ENCODE data around the gene C6orf89.
"Not testable (repeated sequence)": the region's sequence is repeated elsewhere in the genome, so short reads cannot be mapped to it uniquely, and the experiment has no call there.

Gene C6orf89

GRCh38 chr6:36920546-36920945 is 34.8 kb downstream of the C6orf89 start:
- no peak for FAIRE-seq
- no peak for DNase-seq (ENCODE audit: low spot score)

GRCh38 chr6:36924131-36924530 is 38.4 kb downstream of the C6orf89 start:
- DNase-seq (ENCODE audit: low spot score) (no peak), FAIRE-seq (no peak)

- DNase-seq (ENCODE audit: low spot score) (no peak), FAIRE-seq (no peak)
Measured at GRCh38 chr6:36924778-36925374, 39.1 kb downstream of the C6orf89 start.

- DNase-seq (ENCODE audit: low spot score) = no peak
- no peak for FAIRE-seq
Measured at GRCh38 chr6:36925809-36926208, 40.1 kb downstream of the C6orf89 start.

- FAIRE-seq = no peak
Measured at GRCh38 chr6:36926708-36927513, 41.2 kb downstream of the C6orf89 start.

GRCh38 chr6:36927691-36928546 is 42.2 kb downstream of the C6orf89 start:
- DNase-seq (ENCODE audit: low spot score) = no peak
- no peak for FAIRE-seq

More at GRCh38 chr6:36926708-36927513, 41.2 kb downstream of the C6orf89 start:
- DNase-seq (ENCODE audit: low spot score) = no peak

- DNase-seq (ENCODE audit: low spot score) = no peak
- FAIRE-seq = no peak
Measured at GRCh38 chr6:36928547-36928918, 42.8 kb downstream of the C6orf89 start.

GRCh38 chr6:36929152-36929551 is 43.4 kb downstream of the C6orf89 start:
- no peak for DNase-seq (ENCODE audit: low spot score)
- FAIRE-seq = no peak

GRCh38 chr6:36929607-36930006 is 43.9 kb downstream of the C6orf89 start:
- FAIRE-seq = no peak
- no peak for DNase-seq (ENCODE audit: low spot score)

GRCh38 chr6:36930483-36930882 is 44.7 kb downstream of the C6orf89 start:
- DNase-seq (ENCODE audit: low spot score) (no peak), FAIRE-seq (no peak)

GRCh38 chr6:36933102-36933501 is 47.4 kb downstream of the C6orf89 start:
- FAIRE-seq = no peak
- DNase-seq (ENCODE audit: low spot score) = no peak

GRCh38 chr6:36933519-36933918 is 47.8 kb downstream of the C6orf89 start:
- DNase-seq (ENCODE audit: low spot score) (no peak), FAIRE-seq (no peak)

- DNase-seq (ENCODE audit: low spot score) = no peak
- no peak for FAIRE-seq
Measured at GRCh38 chr6:36934901-36935300, 49.1 kb downstream of the C6orf89 start.

GRCh38 chr6:36936824-36937223 is 51.1 kb downstream of the C6orf89 start:
- no peak for DNase-seq (ENCODE audit: low spot score)
- FAIRE-seq = no peak

- DNase-seq (ENCODE audit: low spot score) = no peak
- FAIRE-seq = no peak
Measured at GRCh38 chr6:36937896-36938295, 52.1 kb downstream of the C6orf89 start.

GRCh38 chr6:36938536-36938935 is 52.8 kb downstream of the C6orf89 start:
- FAIRE-seq = no peak
- no peak for DNase-seq (ENCODE audit: low spot score)

- not testable (repeated sequence) for FAIRE-seq
Measured at GRCh38 chr6:36939005-36939404, 53.3 kb downstream of the C6orf89 start.

GRCh38 chr6:36940027-36940426 is 54.3 kb downstream of the C6orf89 start:
- no peak for FAIRE-seq

More at GRCh38 chr6:36939005-36939404, 53.3 kb downstream of the C6orf89 start:
- not testable (repeated sequence) for DNase-seq (ENCODE audit: low spot score)

GRCh38 chr6:36941561-36941960 is 55.8 kb downstream of the C6orf89 start:
- DNase-seq (ENCODE audit: low spot score); FAIRE-seq: not testable (repeated sequence)

More at GRCh38 chr6:36940027-36940426, 54.3 kb downstream of the C6orf89 start:
- DNase-seq (ENCODE audit: low spot score) = no peak

GRCh38 chr6:36942329-36942728 is 56.6 kb downstream of the C6orf89 start:
- not testable (repeated sequence) for DNase-seq (ENCODE audit: low spot score)
- peak; percentile 61 for FAIRE-seq

- no peak for FAIRE-seq
Measured at GRCh38 chr6:36944650-36945049, 58.9 kb downstream of the C6orf89 start.

GRCh38 chr6:36945301-36945700 is 59.5 kb downstream of the C6orf89 start:
- no peak for FAIRE-seq

More at GRCh38 chr6:36944650-36945049, 58.9 kb downstream of the C6orf89 start:
- DNase-seq (ENCODE audit: low spot score) = no peak

More at GRCh38 chr6:36945301-36945700, 59.5 kb downstream of the C6orf89 start:
- DNase-seq (ENCODE audit: low spot score) = no peak

Data from urothelium cell line (cell line).